ENCODE data around the gene ARHGAP19. TPM values are rescaled to one million over a fixed set of nuclear protein-coding genes. Genes with fewer than 3 reads are reported as not detected.

Gene ARHGAP19
- total and polyA plus RNA-seq, 2 of the 8 experiments (the other 6 are each of a cell fraction or from before 2014, with no cell fraction given), result 13.3 to 32.1 TPM

DNA sequence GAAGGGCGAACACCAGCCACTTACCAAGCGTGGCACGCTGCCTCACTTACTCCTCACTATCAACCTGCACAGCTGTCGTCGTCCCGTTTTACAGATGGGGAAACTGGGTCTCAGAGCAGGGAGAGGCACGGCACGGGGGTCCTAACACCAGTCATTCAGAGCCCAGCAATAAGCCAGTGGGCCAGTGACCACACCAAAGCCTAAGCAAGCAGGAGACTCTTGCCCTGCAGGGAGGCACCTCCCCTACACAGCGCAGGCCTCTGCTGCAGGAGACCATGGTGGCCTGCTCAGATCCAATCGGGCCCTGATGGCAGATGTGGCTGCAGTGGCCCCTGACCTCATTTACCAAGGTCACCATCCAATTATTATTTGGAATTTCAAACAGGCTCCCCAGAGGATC, 111.5 kb downstream of the ARHGAP19 start:
- Histone ChIP-seq H2BK12ac (ENCODE audit: low read depth, low read length) (no peak overlapping the region), H4K8ac (ENCODE audit: extremely low read depth, insufficient read depth, low read length) (no peak overlapping the region; the same call in 1 of the 2 replicates), H2BK15ac (ENCODE audit: low read length) (no peak overlapping the region), H3K18ac (ENCODE audit: extremely low read depth, low read length) (no peak overlapping the region), H4K91ac (replicated peaks; ENCODE audit: insufficient read length, low read length) (no peak overlapping the region), H3K79me2 (ENCODE audit: control insufficient read depth in 1 of 2, insufficient read depth in 2 of 2, low read length in 2 of 2) (no peaks in the 10 kb centered on the region), H3K27me3 (replicated peaks in 1 of 4; ENCODE audit: control insufficient read depth in 3 of 4, extremely low read depth in 1 of 4, insufficient read depth in 3 of 4, low read length in 3 of 4) (peaks cover 20 to 42% (median 33%) of the 10 kb centered on the region in 4 experiments), H3K9ac (replicated peaks in 1 of 4; ENCODE audit: extremely low read depth in 1 of 4, low read depth in 3 of 4, low read length in 3 of 4) (no peak overlapping the region), H3K4me2 (ENCODE audit: insufficient read depth in 1 of 2, low read depth in 2 of 2, low read length in 2 of 2) (no peak overlapping the region), H3K4me3 (ENCODE audit: extremely low read depth in 1 of 4, insufficient read depth in 2 of 4, low read depth in 3 of 4, low read length in 4 of 4) (no peak overlapping the region), H2AK5ac (ENCODE audit: low read depth, low read length) (no peak overlapping the region), H3K56ac (replicated peaks; ENCODE audit: insufficient read length, low read depth, low read length) (no peak overlapping the region), H2AFZ (ENCODE audit: low read length) (no peak overlapping the region), H2BK5ac (ENCODE audit: low read depth, low read length) (no peak overlapping the region), H4K20me1 (replicated peaks in 1 of 2; ENCODE audit: control insufficient read depth in 1 of 2, insufficient read depth in 2 of 2, low read length in 2 of 2) (no peaks in the 10 kb centered on the region), H3K14ac (ENCODE audit: insufficient read length) (no peak overlapping the region), H3K4ac (replicated peaks; ENCODE audit: insufficient read length, low read depth, low read length) (no peak overlapping the region), H3K36me3 (ENCODE audit: control insufficient read depth in 2 of 4, insufficient read depth in 4 of 4, low read length in 3 of 4) (no peaks in the 10 kb centered on the region), H3K79me1 (ENCODE audit: low read depth, low read length) (no peaks in the 10 kb centered on the region), H3K23me2 (ENCODE audit: low read depth, low read length) (peaks cover 12% of the 10 kb centered on the region; the same call in 1 of the 2 replicates), H3K9me3 (ENCODE audit: insufficient read depth in 2 of 2, low read depth in 1 of 2, low read length in 1 of 2) (no peaks in the 10 kb centered on the region), H4K5ac (ENCODE audit: insufficient read length, low read depth, low read length) (no peak overlapping the region), H3K4me1 (replicated peaks in 1 of 4; ENCODE audit: control insufficient read depth in 3 of 4, insufficient read depth in 4 of 4, low read length in 3 of 4) (peaks cover 2 to 7% (median 5%) of the 10 kb centered on the region in 4 experiments; a peak in 6 of 7 replicates), H3K23ac (ENCODE audit: insufficient read length) (no peak overlapping the region), H2BK120ac (replicated peaks; ENCODE audit: low read depth, low read length) (no peak overlapping the region), H3K27ac (ENCODE audit: low read depth, low read length) (no peak overlapping the region), H2BK20ac (ENCODE audit: low read length) (no peak overlapping the region)
- POLR2A ChIA-PET (ENCODE audit: partially characterized antibody), result no interaction called here
- no peak for DNase-seq (ENCODE audit: low read depth in 1 of 2, low spot score in 2 of 2)
- WGBS, 2 experiments (ENCODE audit: extremely low coverage in 1 of 2, insufficient coverage in 1 of 2, insufficient read length in 1 of 2, insufficient replicate concordance in 2 of 2, low coverage in 1 of 2, low lambda C conversion rate in 2 of 2, missing lambda C conversion rate in 1 of 2), result 93% methylated on average over 10 of the region's 10 CpGs; no CpG with 5 or more reads in 1 of the 2 experiments
- CTCF ChIA-PET (ENCODE audit: partially characterized antibody), result interaction anchor here (0.7 to 20.0 kb wide), 18 partner anchors 9 to 155 kb away, joined by 3 to 320 read pairs (median 6); no protein-coding TSS in a partner anchor
- FAIRE-seq, result no peak
- TF ChIP-seq CEBPB (IDR thresholded peaks at IDR 0.05; ENCODE audit: low read depth, low read length) (no peak), HDAC6 (IDR thresholded peaks at IDR 0.05; ENCODE audit: low read depth, low read length) (no peak), CBX8 (IDR thresholded peaks at IDR 0.05; ENCODE audit: borderline replicate concordance, low read depth, low read length) (no peak), TEAD4 (IDR thresholded peaks at IDR 0.05; ENCODE audit: low read depth, low read length) (no peak), SP1 (IDR thresholded peaks at IDR 0.05; ENCODE audit: low read depth, low read length) (no peak), TCF12 (IDR thresholded peaks at IDR 0.05; ENCODE audit: low read depth, low read length) (no peak), SIN3A (conservative IDR thresholded peaks at IDR 0.05 in 1 of 2, IDR thresholded peaks at IDR 0.05 in 1 of 2; ENCODE audit: low read depth in 1 of 2, low read length in 2 of 2) (no peak)
- TF ChIP-seq, protein P1, sequence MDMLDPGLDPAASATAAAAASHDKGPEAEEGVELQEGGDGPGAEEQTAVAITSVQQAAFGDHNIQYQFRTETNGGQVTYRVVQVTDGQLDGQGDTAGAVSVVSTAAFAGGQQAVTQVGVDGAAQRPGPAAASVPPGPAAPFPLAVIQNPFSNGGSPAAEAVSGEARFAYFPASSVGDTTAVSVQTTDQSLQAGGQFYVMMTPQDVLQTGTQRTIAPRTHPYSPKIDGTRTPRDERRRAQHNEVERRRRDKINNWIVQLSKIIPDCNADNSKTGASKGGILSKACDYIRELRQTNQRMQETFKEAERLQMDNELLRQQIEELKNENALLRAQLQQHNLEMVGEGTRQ (IDR thresholded peaks at IDR 0.05; ENCODE audit: low read length), result no peak
- TF ChIP-seq, protein P2, sequence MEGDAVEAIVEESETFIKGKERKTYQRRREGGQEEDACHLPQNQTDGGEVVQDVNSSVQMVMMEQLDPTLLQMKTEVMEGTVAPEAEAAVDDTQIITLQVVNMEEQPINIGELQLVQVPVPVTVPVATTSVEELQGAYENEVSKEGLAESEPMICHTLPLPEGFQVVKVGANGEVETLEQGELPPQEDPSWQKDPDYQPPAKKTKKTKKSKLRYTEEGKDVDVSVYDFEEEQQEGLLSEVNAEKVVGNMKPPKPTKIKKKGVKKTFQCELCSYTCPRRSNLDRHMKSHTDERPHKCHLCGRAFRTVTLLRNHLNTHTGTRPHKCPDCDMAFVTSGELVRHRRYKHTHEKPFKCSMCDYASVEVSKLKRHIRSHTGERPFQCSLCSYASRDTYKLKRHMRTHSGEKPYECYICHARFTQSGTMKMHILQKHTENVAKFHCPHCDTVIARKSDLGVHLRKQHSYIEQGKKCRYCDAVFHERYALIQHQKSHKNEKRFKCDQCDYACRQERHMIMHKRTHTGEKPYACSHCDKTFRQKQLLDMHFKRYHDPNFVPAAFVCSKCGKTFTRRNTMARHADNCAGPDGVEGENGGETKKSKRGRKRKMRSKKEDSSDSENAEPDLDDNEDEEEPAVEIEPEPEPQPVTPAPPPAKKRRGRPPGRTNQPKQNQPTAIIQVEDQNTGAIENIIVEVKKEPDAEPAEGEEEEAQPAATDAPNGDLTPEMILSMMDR (IDR thresholded peaks at IDR 0.05; ENCODE audit: control extremely low read depth in 1 of 3, insufficient read depth in 1 of 3, low read depth in 1 of 3, low read length in 3 of 3), result no peak
- TF ChIP-seq, protein P3, sequence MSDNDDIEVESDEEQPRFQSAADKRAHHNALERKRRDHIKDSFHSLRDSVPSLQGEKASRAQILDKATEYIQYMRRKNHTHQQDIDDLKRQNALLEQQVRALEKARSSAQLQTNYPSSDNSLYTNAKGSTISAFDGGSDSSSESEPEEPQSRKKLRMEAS (IDR thresholded peaks at IDR 0.05), result no peak
